ENCODE data around the gene RAB3C.

GRCh38 chr5:58711965-58712364 is 129.1 kb downstream of the RAB3C start:
- TF ChIP-seq CTCF (conservative IDR thresholded peaks at IDR 0.05 in 1 of 2, IDR thresholded peaks at IDR 0.05 in 1 of 2; ENCODE audit: extremely low read depth in 1 of 2, insufficient read depth in 1 of 2, low read depth in 1 of 2, low read length in 2 of 2) = no peak
- no peak for TF ChIP-seq EZH2 (IDR thresholded peaks at IDR 0.05; ENCODE audit: borderline replicate concordance, low read length)

Measured in mammary epithelial cell (primary cell).